SK-N-SH treated with all-trans-retinoic acid at 6 μM for 48 hours (cell line): ENCODE measurements around the gene ZNF33A.

Experiments used
- CREB5 ChIP-seq: fragments of 250-450 bp; sonication (Bioruptor Pico); IDR thresholded peaks from 2 replicates; pipeline ENCODE4 v1.5.1; 2020; ENCODE audit warnings: low read depth, mild to moderate bottlenecking, moderate library complexity
- OSR1 ChIP-seq: fragments of 250-450 bp; sonication (Bioruptor Pico); IDR thresholded peaks from 2 replicates; pipeline ENCODE4 v1.8.0; 2022; ENCODE audit warnings: moderate library complexity, mild to moderate bottlenecking, inconsistent platforms
- PATZ1 ChIP-seq: fragments of 250-450 bp; sonication (Bioruptor Pico); IDR thresholded peaks from 2 replicates; pipeline ENCODE4 v1.8.0; 2020; ENCODE audit warnings: mild to moderate bottlenecking, moderate library complexity, borderline replicate concordance
- RARB ChIP-seq: fragments of 250-450 bp; sonication (Bioruptor Pico); IDR thresholded peaks from 2 replicates; pipeline ENCODE4 v1.8.0; 2021; ENCODE audit warnings: mild to moderate bottlenecking, moderate library complexity
- TSHZ2 ChIP-seq: fragments of 250-450 bp; sonication (Bioruptor Pico); IDR thresholded peaks from 2 replicates; pipeline ENCODE4 v1.5.0; 2020; ENCODE audit warnings: mild to moderate bottlenecking, moderate library complexity
- ZC3H10 ChIP-seq: fragments of 250-450 bp; sonication (Bioruptor Pico); IDR thresholded peaks from 2 replicates; pipeline ENCODE4 v1.5.1; 2021; ENCODE audit warnings: mild to moderate bottlenecking, moderate library complexity
- ZFP3 ChIP-seq: fragments of 250-450 bp; sonication (Bioruptor Pico); IDR thresholded peaks from 2 replicates; pipeline ENCODE4 v1.5.0; 2020; ENCODE audit warnings: mild to moderate bottlenecking, moderate library complexity
- ZFP30 ChIP-seq: fragments of 450-650 bp; formaldehyde crosslinking; IDR thresholded peaks from 2 replicates; pipeline ENCODE4 v1.5.0; 2022; ENCODE audit warnings: mild to moderate bottlenecking, moderate library complexity
- ZNF565 ChIP-seq: fragments of 450-650 bp; formaldehyde crosslinking; conservative IDR thresholded peaks from 2 replicates; pipeline ENCODE4 v1.5.0; 2020; ENCODE audit warnings: low read depth, mild to moderate bottlenecking, moderate library complexity

- no peak for TF ChIP-seq ZC3H10 (CRISPR knock-in tag)
- no peak for TF ChIP-seq PATZ1 (CRISPR knock-in tag)
- no peak for TF ChIP-seq RARB (CRISPR knock-in tag)
- TF ChIP-seq ZNF565 = no peak
- no peak for TF ChIP-seq CREB5 (CRISPR knock-in tag)
- no peak for TF ChIP-seq OSR1 (CRISPR knock-in tag)
- TF ChIP-seq TSHZ2 (CRISPR knock-in tag) = no peak
- TF ChIP-seq ZFP30 (CRISPR knock-in tag) = no peak
- no peak for TF ChIP-seq ZFP3
Observed at GRCh38 chr10:37972396-37972795, 38.1 kb upstream of the ZNF33A start.
